ENCODE measurements around the gene HOXC10.

HOXC10 gene

GRCh38 chr12:54017027-54017788, 32.3 kb downstream of the HOXC10 start:
- peak in 1 of 2 experiments; percentile 86 for DNase-seq

- DNase-seq = peak; percentile 93 to 94
Measured at GRCh38 chr12:54017878-54018467, 33.0 kb downstream of the HOXC10 start.

GRCh38 chr12:54018468-54018984, 33.6 kb downstream of the HOXC10 start:
- peak; percentile 48 to 72 for DNase-seq

- DNase-seq = peak in 1 of 2 experiments; percentile 48
Measured at GRCh38 chr12:54019091-54019811, 34.3 kb downstream of the HOXC10 start.

- DNase-seq = peak in 1 of 2 experiments; percentile 48
Measured at GRCh38 chr12:54019924-54020590, 35.1 kb downstream of the HOXC10 start.

- DNase-seq = no peak
Measured at GRCh38 chr12:54020591-54021405, 35.9 kb downstream of the HOXC10 start.

- peak in 1 of 2 experiments; percentile 37 for DNase-seq
Measured at GRCh38 chr12:54021432-54022013, 36.6 kb downstream of the HOXC10 start.

GRCh38 chr12:54022960-54023884, 38.3 kb downstream of the HOXC10 start:
- no peak for DNase-seq

GRCh38 chr12:54024127-54024526, 39.2 kb downstream of the HOXC10 start:
- DNase-seq = no peak

- DNase-seq = no peak
Measured at GRCh38 chr12:54024581-54025305, 39.8 kb downstream of the HOXC10 start.

- no peak for DNase-seq
Measured at GRCh38 chr12:54025499-54026405, 40.8 kb downstream of the HOXC10 start.

GRCh38 chr12:54026640-54027441, 41.9 kb downstream of the HOXC10 start:
- DNase-seq = no peak

- DNase-seq = no peak
Measured at GRCh38 chr12:54027442-54027786, 42.5 kb downstream of the HOXC10 start.

- DNase-seq = no peak
Measured at GRCh38 chr12:54028314-54029201, 43.6 kb downstream of the HOXC10 start, which contains the start of gene HOXC6. Gene HOXC6, plus strand, starts transcription at chr12:54028440. Its CDS starts 82 bp downstream, at chr12:54028522.

- DNase-seq = no peak
Measured at GRCh38 chr12:54029529-54030441, 44.8 kb downstream of the HOXC10 start.

GRCh38 chr12:54030442-54030801, 45.5 kb downstream of the HOXC10 start:
- no peak for DNase-seq

Data from SW 1271 (cell line).